HEK293 (cell line): ENCODE data around the gene DBF4B.
A peak's percentile ranks its signal among the peaks of the same experiment; 100 is the strongest.

Experiments used
- EGR2 ChIP-seq: fragments of 450-650 bp; formaldehyde crosslinking; IDR thresholded peaks from 2 replicates; pipeline ENCODE4 v1.5.1; 2016; ENCODE audit warnings: low read depth, missing biosample characterization, missing genetic modification characterization
- ZBTB20 ChIP-seq: fragments of 450-650 bp; formaldehyde crosslinking; IDR thresholded peaks from 2 replicates; pipeline ENCODE4 v1.5.1; 2016; ENCODE audit warnings: missing biosample characterization, missing genetic modification characterization
- ZEB2 ChIP-seq: fragments of 450-650 bp; formaldehyde crosslinking; IDR thresholded peaks from 2 replicates; pipeline ENCODE4 v1.5.1; 2016; ENCODE audit warnings: missing biosample characterization, missing genetic modification characterization
- ZFHX2 ChIP-seq: fragments of 450-650 bp; formaldehyde crosslinking; conservative IDR thresholded peaks from 2 replicates; pipeline ENCODE4 v1.5.1; 2016; ENCODE audit warnings: missing biosample characterization, missing genetic modification characterization
- ZFP3 ChIP-seq: fragments of 450-650 bp; formaldehyde crosslinking; IDR thresholded peaks from 2 replicates; pipeline ENCODE4 v1.5.1; 2016; ENCODE audit warnings: low read depth, missing biosample characterization, missing genetic modification characterization
- ZNF10 ChIP-seq: fragments of 450-650 bp; formaldehyde crosslinking; IDR thresholded peaks from 2 replicates; pipeline ENCODE4 v1.5.1; 2017; ENCODE audit warnings: missing biosample characterization, missing genetic modification characterization
- ZNF112 ChIP-seq: fragments of 450-650 bp; formaldehyde crosslinking; IDR thresholded peaks from 2 replicates; pipeline ENCODE4 v1.5.0; 2017; ENCODE audit warnings: missing biosample characterization, missing genetic modification characterization
- ZNF175 ChIP-seq: fragments of 450-650 bp; formaldehyde crosslinking; IDR thresholded peaks from 2 replicates; pipeline ENCODE4 v1.5.1; 2016; ENCODE audit warnings: missing biosample characterization, missing genetic modification characterization
- ZNF202 ChIP-seq: fragments of 450-650 bp; formaldehyde crosslinking; IDR thresholded peaks from 2 replicates; pipeline ENCODE4 v1.5.1; 2016; ENCODE audit warnings: missing biosample characterization, missing genetic modification characterization, borderline replicate concordance
- ZNF23 ChIP-seq: fragments of 450-650 bp; formaldehyde crosslinking; IDR thresholded peaks from 2 replicates; pipeline ENCODE4 v1.5.1; 2016; ENCODE audit warnings: missing biosample characterization, missing genetic modification characterization, borderline replicate concordance
- ZNF501 ChIP-seq: fragments of 450-650 bp; formaldehyde crosslinking; IDR thresholded peaks from 2 replicates; pipeline ENCODE4 v1.5.1; 2016; ENCODE audit warnings: missing biosample characterization, missing genetic modification characterization
- ZNF561 ChIP-seq: fragments of 450-650 bp; IDR thresholded peaks from 2 replicates; pipeline ENCODE4 v1.5.1; 2018; ENCODE audit warnings: missing biosample characterization, missing genetic modification characterization, borderline replicate concordance
- ZNF610 ChIP-seq: fragments of 450-650 bp; formaldehyde crosslinking; IDR thresholded peaks from 2 replicates; pipeline ENCODE4 v1.5.1; 2016; ENCODE audit warnings: missing biosample characterization, missing genetic modification characterization, borderline replicate concordance
- ZNF621 ChIP-seq: fragments of 450-650 bp; formaldehyde crosslinking; IDR thresholded peaks from 2 replicates; pipeline ENCODE4 v1.5.1; 2017; ENCODE audit warnings: missing biosample characterization, missing genetic modification characterization
- ZNF654 ChIP-seq: fragments of 450-650 bp; formaldehyde crosslinking; IDR thresholded peaks from 2 replicates; pipeline ENCODE4 v1.5.1; 2016; ENCODE audit warnings: low read depth, missing biosample characterization, missing genetic modification characterization
- ZNF707 ChIP-seq: fragments of 450-650 bp; formaldehyde crosslinking; IDR thresholded peaks from 2 replicates; pipeline ENCODE4 v1.5.1; 2016; ENCODE audit warnings: missing biosample characterization, missing genetic modification characterization
- ZNF785 ChIP-seq: fragments of 450-650 bp; formaldehyde crosslinking; IDR thresholded peaks from 2 replicates; pipeline ENCODE4 v1.5.1; 2016; ENCODE audit warnings: missing biosample characterization, missing genetic modification characterization
- ZNF791 ChIP-seq: fragments of 450-650 bp; formaldehyde crosslinking; IDR thresholded peaks from 2 replicates; pipeline ENCODE4 v1.5.1; 2016; ENCODE audit warnings: missing biosample characterization, missing genetic modification characterization
- ZNF792 ChIP-seq: fragments of 450-650 bp; formaldehyde crosslinking; IDR thresholded peaks from 2 replicates; pipeline ENCODE4 v1.5.1; 2016; ENCODE audit warnings: missing biosample characterization, missing genetic modification characterization
- ZXDB ChIP-seq: fragments of 450-650 bp; formaldehyde crosslinking; IDR thresholded peaks from 2 replicates; pipeline ENCODE4 v1.5.1; 2016; ENCODE audit warnings: missing biosample characterization, missing genetic modification characterization
- TF ChIP-seq, protein P1 (sequence below): fragments of 450-650 bp; formaldehyde crosslinking; IDR thresholded peaks from 2 replicates; pipeline ENCODE4 v1.5.1; 2017; ENCODE audit warnings: missing biosample characterization, missing genetic modification characterization
- TF ChIP-seq, protein P2 (sequence below): fragments of 450-650 bp; formaldehyde crosslinking; IDR thresholded peaks from 2 replicates; pipeline ENCODE4 v1.5.1; 2016; ENCODE audit warnings: missing biosample characterization, missing genetic modification characterization
- TF ChIP-seq, protein P3 (sequence below): fragments of 450-650 bp; formaldehyde crosslinking; IDR thresholded peaks from 2 replicates; pipeline ENCODE4 v1.5.1; 2017; ENCODE audit warnings: missing biosample characterization, missing genetic modification characterization
- TF ChIP-seq, protein P4 (sequence below): fragments of 450-650 bp; formaldehyde crosslinking; IDR thresholded peaks from 2 replicates; pipeline ENCODE4 v1.5.1; 2016; ENCODE audit warnings: missing biosample characterization, missing genetic modification characterization
- TF ChIP-seq, protein P5 (sequence below): fragments of 450-650 bp; formaldehyde crosslinking; IDR thresholded peaks from 2 replicates; pipeline ENCODE4 v1.5.0; 2017; ENCODE audit warnings: missing biosample characterization, missing genetic modification characterization, borderline replicate concordance
- TF ChIP-seq, protein P6 (sequence below): fragments of 450-650 bp; formaldehyde crosslinking; IDR thresholded peaks from 2 replicates; pipeline ENCODE4 v1.5.1; 2016; ENCODE audit warnings: missing biosample characterization, missing genetic modification characterization
- TF ChIP-seq, protein P7 (sequence below): fragments of 450-650 bp; formaldehyde crosslinking; IDR thresholded peaks from 2 replicates; pipeline ENCODE4 v1.5.1; 2017; ENCODE audit warnings: missing biosample characterization, missing genetic modification characterization

DBF4B gene

DNA sequence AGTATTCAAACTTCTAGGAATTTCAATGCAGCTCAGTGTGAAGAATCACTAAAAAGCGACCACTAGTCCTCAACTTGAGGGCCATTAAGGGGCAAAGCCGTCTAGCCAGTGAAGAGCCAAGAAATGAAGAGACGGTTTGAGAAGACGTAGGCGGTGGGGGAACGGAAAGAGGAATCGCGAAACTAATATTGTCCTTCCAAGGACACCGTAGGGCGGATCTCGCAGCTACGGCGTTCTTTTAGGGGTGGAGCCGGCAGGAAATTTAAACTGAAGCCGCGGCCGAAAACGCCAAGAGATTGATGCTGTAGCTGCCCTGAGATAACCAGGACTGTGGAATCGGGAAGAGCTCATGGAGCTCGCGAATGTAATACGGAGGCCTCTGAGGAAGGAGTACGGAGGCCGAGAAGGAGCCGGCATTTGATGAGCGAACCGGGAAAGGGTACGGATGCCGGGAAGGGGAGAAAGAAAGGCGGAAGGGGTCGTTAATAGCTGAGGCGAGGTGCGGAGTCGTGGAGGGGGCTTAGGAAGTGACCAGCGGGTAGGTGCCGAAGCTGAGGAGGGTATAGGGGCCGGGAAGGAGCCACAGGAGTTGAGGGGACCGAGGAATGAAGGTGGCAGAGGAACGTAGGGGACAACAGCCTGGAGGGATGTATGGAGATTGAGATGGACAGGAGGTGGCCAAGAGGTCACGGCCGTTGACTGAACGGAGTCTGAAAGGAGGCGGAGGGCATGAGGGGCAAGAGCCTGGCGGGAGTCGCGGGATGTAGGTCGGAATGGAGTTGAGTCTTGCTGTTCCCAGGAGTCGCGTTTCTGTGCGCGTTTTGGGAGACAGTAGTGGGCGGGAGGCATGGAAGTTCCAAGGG, at the start of gene DBF4B (continued):
- TF ChIP-seq, protein P1, sequence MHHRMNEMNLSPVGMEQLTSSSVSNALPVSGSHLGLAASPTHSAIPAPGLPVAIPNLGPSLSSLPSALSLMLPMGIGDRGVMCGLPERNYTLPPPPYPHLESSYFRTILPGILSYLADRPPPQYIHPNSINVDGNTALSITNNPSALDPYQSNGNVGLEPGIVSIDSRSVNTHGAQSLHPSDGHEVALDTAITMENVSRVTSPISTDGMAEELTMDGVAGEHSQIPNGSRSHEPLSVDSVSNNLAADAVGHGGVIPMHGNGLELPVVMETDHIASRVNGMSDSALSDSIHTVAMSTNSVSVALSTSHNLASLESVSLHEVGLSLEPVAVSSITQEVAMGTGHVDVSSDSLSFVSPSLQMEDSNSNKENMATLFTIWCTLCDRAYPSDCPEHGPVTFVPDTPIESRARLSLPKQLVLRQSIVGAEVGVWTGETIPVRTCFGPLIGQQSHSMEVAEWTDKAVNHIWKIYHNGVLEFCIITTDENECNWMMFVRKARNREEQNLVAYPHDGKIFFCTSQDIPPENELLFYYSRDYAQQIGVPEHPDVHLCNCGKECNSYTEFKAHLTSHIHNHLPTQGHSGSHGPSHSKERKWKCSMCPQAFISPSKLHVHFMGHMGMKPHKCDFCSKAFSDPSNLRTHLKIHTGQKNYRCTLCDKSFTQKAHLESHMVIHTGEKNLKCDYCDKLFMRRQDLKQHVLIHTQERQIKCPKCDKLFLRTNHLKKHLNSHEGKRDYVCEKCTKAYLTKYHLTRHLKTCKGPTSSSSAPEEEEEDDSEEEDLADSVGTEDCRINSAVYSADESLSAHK (tag by site-specific recombination), result peak; percentile 57
- TF ChIP-seq ZEB2 (peak; percentile 97), ZXDB (tag by site-specific recombination) (peak; percentile 77), ZNF707 (tag by site-specific recombination) (no peak), ZNF561 (tag by site-specific recombination) (peak; percentile 64; the same call in 1 of the 2 replicates), ZBTB20 (tag by site-specific recombination) (peak; percentile 76), ZNF175 (tag by site-specific recombination) (no peak), ZFP3 (no peak), ZNF621 (tag by site-specific recombination) (no peak), ZNF23 (tag by site-specific recombination) (no peak), ZNF610 (tag by site-specific recombination) (0 out of 2 replicates have a peak, but pooled peaks have one; percentile 53), ZNF501 (tag by site-specific recombination) (peak; percentile 78), ZNF791 (no peak), ZNF112 (tag by site-specific recombination) (no peak), ZNF654 (tag by site-specific recombination) (no peak; the same call in 1 of the 2 replicates), ZNF202 (tag by site-specific recombination) (no peak), EGR2 (tag by site-specific recombination) (peak; percentile 85), ZFHX2 (tag by site-specific recombination) (peak; percentile 93), ZNF792 (peak; percentile 42; the same call in 1 of the 2 replicates), ZNF10 (tag by site-specific recombination) (no peak; the same call in 1 of the 2 replicates), ZNF785 (tag by site-specific recombination) (0 out of 2 replicates have a peak, but pooled peaks have one; percentile 39)
- TF ChIP-seq, protein P2, sequence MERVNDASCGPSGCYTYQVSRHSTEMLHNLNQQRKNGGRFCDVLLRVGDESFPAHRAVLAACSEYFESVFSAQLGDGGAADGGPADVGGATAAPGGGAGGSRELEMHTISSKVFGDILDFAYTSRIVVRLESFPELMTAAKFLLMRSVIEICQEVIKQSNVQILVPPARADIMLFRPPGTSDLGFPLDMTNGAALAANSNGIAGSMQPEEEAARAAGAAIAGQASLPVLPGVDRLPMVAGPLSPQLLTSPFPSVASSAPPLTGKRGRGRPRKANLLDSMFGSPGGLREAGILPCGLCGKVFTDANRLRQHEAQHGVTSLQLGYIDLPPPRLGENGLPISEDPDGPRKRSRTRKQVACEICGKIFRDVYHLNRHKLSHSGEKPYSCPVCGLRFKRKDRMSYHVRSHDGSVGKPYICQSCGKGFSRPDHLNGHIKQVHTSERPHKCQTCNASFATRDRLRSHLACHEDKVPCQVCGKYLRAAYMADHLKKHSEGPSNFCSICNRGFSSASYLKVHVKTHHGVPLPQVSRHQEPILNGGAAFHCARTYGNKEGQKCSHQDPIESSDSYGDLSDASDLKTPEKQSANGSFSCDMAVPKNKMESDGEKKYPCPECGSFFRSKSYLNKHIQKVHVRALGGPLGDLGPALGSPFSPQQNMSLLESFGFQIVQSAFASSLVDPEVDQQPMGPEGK (tag by site-specific recombination), result peak; percentile 52
- TF ChIP-seq, protein P3, sequence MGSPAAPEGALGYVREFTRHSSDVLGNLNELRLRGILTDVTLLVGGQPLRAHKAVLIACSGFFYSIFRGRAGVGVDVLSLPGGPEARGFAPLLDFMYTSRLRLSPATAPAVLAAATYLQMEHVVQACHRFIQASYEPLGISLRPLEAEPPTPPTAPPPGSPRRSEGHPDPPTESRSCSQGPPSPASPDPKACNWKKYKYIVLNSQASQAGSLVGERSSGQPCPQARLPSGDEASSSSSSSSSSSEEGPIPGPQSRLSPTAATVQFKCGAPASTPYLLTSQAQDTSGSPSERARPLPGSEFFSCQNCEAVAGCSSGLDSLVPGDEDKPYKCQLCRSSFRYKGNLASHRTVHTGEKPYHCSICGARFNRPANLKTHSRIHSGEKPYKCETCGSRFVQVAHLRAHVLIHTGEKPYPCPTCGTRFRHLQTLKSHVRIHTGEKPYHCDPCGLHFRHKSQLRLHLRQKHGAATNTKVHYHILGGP (tag by site-specific recombination), result 0 out of 2 replicates have a peak, but pooled peaks have one; percentile 28
- TF ChIP-seq, protein P4, sequence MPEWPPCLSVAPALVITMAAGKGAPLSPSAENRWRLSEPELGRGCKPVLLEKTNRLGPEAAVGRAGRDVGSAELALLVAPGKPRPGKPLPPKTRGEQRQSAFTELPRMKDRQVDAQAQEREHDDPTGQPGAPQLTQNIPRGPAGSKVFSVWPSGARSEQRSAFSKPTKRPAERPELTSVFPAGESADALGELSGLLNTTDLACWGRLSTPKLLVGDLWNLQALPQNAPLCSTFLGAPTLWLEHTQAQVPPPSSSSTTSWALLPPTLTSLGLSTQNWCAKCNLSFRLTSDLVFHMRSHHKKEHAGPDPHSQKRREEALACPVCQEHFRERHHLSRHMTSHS (tag by site-specific recombination), result no peak
- TF ChIP-seq, protein P5, sequence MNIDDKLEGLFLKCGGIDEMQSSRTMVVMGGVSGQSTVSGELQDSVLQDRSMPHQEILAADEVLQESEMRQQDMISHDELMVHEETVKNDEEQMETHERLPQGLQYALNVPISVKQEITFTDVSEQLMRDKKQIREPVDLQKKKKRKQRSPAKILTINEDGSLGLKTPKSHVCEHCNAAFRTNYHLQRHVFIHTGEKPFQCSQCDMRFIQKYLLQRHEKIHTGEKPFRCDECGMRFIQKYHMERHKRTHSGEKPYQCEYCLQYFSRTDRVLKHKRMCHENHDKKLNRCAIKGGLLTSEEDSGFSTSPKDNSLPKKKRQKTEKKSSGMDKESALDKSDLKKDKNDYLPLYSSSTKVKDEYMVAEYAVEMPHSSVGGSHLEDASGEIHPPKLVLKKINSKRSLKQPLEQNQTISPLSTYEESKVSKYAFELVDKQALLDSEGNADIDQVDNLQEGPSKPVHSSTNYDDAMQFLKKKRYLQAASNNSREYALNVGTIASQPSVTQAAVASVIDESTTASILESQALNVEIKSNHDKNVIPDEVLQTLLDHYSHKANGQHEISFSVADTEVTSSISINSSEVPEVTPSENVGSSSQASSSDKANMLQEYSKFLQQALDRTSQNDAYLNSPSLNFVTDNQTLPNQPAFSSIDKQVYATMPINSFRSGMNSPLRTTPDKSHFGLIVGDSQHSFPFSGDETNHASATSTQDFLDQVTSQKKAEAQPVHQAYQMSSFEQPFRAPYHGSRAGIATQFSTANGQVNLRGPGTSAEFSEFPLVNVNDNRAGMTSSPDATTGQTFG, result 0 out of 2 replicates have a peak, but pooled peaks have one; percentile 42
- TF ChIP-seq, protein P6, sequence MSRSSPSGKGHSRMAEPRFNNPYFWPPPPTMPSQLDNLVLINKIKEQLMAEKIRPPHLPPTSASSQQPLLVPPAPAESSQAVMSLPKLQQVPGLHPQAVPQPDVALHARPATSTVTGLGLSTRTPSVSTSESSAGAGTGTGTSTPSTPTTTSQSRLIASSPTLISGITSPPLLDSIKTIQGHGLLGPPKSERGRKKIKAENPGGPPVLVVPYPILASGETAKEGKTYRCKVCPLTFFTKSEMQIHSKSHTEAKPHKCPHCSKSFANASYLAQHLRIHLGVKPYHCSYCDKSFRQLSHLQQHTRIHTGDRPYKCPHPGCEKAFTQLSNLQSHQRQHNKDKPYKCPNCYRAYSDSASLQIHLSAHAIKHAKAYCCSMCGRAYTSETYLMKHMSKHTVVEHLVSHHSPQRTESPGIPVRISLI, result no peak
- TF ChIP-seq, protein P7, sequence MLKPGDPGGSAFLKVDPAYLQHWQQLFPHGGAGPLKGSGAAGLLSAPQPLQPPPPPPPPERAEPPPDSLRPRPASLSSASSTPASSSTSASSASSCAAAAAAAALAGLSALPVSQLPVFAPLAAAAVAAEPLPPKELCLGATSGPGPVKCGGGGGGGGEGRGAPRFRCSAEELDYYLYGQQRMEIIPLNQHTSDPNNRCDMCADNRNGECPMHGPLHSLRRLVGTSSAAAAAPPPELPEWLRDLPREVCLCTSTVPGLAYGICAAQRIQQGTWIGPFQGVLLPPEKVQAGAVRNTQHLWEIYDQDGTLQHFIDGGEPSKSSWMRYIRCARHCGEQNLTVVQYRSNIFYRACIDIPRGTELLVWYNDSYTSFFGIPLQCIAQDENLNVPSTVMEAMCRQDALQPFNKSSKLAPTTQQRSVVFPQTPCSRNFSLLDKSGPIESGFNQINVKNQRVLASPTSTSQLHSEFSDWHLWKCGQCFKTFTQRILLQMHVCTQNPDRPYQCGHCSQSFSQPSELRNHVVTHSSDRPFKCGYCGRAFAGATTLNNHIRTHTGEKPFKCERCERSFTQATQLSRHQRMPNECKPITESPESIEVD, result no peak
